Adrenal gland (tissue), 12 donors: ENCODE measurements around the gene TADA2A. TPM values are rescaled to one million over a fixed set of nuclear protein-coding genes. Genes with fewer than 3 reads are reported as not detected.
A peak's percentile ranks its signal among the peaks of the same experiment; 100 is the strongest.

Experiments
- DNase-seq, 7 donors: peaks; one replicate each; pipeline ENCODE4 v3.0.0-alpha.2; 2019 to 2020
- H3K27ac ChIP-seq, 5 donors: fragments of 200-600 bp; sonication (generic) in 4 of 5; 1 replicate in 3 of 5; 2 replicates in 2 of 5; pipeline versions ENCODE4 v1.5.1 to v1.8.0; 2016 to 2020; ENCODE audit warnings: mild to moderate bottlenecking in 1 of 5
- H3K27me3 ChIP-seq: fragments of 200-600 bp; 2 replicates; pipeline ENCODE4 v1.8.0; 2021
- H3K36me3 ChIP-seq, 2 donors: fragments of 200-600 bp; replicated peaks in 1 of 2; 1 replicate in 1 of 2; 2 replicates in 1 of 2; pipeline versions ENCODE4 v1.5.1 to v1.8.0; 2018 to 2022
- H3K4me1 ChIP-seq, 2 donors: fragments of 200-600 bp; replicated peaks in 1 of 2; 1 replicate in 1 of 2; 2 replicates in 1 of 2; pipeline versions ENCODE4 v1.5.1 to v1.8.0; 2018 to 2021
- H3K4me3 ChIP-seq, 4 donors: fragments of 200-600 bp; sonication (generic) in 3 of 4; one replicate each; pipeline ENCODE4 v1.5.1; 2016 to 2018
- H3K9me3 ChIP-seq, 3 donors: fragments of 200-600 bp; sonication (generic) in 1 of 3; replicated peaks in 1 of 3; 1 replicate in 2 of 3; 2 replicates in 1 of 3; pipeline versions ENCODE4 v1.5.1 to v1.8.0; 2016 to 2021
- CTCF ChIP-seq, 6 experiments: fragments of 450-650 bp in 4 of 6; fragments of 200-600 bp in 2 of 6; sonication (generic) in 1 of 6; IDR thresholded peaks; 1 replicate in 5 of 6; 2 replicates in 1 of 6; pipeline versions ENCODE4 v1.5.1 to v1.8.0; 2016 to 2021; ENCODE audit warnings: antibody characterized with exemption in 6 of 6, mild to moderate bottlenecking in 2 of 6, moderate library complexity in 1 of 6
- POLR2A ChIP-seq, 2 donors: fragments of 450-650 bp; IDR thresholded peaks; one replicate each; pipeline ENCODE4 v1.6.1; 2017; ENCODE audit warnings: antibody characterized with exemption in 2 of 2, mild to moderate bottlenecking in 2 of 2, moderate library complexity in 1 of 2
- WGBS, 4 donors: extraction: QIAGEN DNeasy Blood & Tissue Kit in 2 of 4; methylation state at CpG; one replicate each; pipeline versions ENCODE4 v1.1.5 to v1.1.7; 2013 to 2017; 5-methylcytosine and 5-hydroxymethylcytosine counted together
- intact Hi-C, 2 donors: fragments of 100-400 bp; cut with DNase I; formaldehyde crosslinking; loops; one replicate each; pipeline versions ENCODE4 v1.14.1 to v1.15.0; 2022 to 2023
- polyA plus RNA-seq, 3 donors: library from polyadenylated mRNA; stranded (reverse); fragments of 200-250 nt in 2 of 3; fragments of 350-450 nt in 1 of 3; fragmentation: Illumina TruSeq in 1 of 3; extraction: RNeasy Lipid Tissue Mini Kit (QIAGEN cat#74804) in 1 of 3; gene quantifications; one replicate each; pipeline ENCODE4 v1.2.3, GENCODE V29; 2013 to 2014
- total RNA-seq, 9 donors: library from RNA; depleted of rRNA in 4 of 9; stranded (reverse); fragments of >200 nt in 4 of 9; fragments of 120-200 nt in 1 of 9; fragmentation: NEBNext Ultra II Directional in 1 of 9; extraction: Animal tissue kit (Norgen Biotek cat#: 25700) in 1 of 9; gene quantifications; one replicate each; pipeline versions ENCODE4 v1.1.0 to v1.2.4, GENCODE V29; 2013 to 2023
- donor health status: healthy with polysubstance abuse.
- donor health status: Bipolar disorder and iron deficiency.
- donor health status: DM: yes; HTN: yes; CAD: no.
- donor health status: DM: no; HTN: no; CAD: no.
- donor health status: DM: no; HTN: no; CAD: no.
- donor health status: DM: yes; HTN: yes; CAD: no.

The TADA2A gene
- total and polyA plus RNA-seq, 12 donors = 7.6 to 21.5 (median 15.7) TPM

GRCh38 chr17:37490022-37490587, 83.4 kb downstream of the TADA2A start:
- Histone ChIP-seq H3K4me3 (peak overlapping the region in 3 of 4 donors; percentile 45 to 92 (median 54)), H3K9me3 (no peaks in the 10 kb centered on the region), H3K27me3 (no peaks in the 10 kb centered on the region), H3K36me3 (no peaks in the 10 kb centered on the region), H3K4me1 (peaks cover 31 to 51% of the 10 kb centered on the region in 2 donors), H3K27ac (peak overlapping the region in 4 of 5 donors; percentile 85 to 93 (median 88))
- 0 to 4% (median 0%) methylated on average over 5 to 56 of the region's 56 CpGs for WGBS, 4 donors
- TF ChIP-seq POLR2A (IDR thresholded peaks at IDR 0.05) (no peak), CTCF (IDR thresholded peaks at IDR 0.05) (peak in 2 of 6 experiments; percentile 37 to 42)
- peak; percentile 65 to 82 (median 73) for DNase-seq
- intact Hi-C loops = no loop called here

GRCh38 chr17:37490638-37491614, 84.2 kb downstream of the TADA2A start:
- DNase-seq = peak; percentile 73 to 89 (median 87)

GRCh38 chr17:37492167-37492566, 85.5 kb downstream of the TADA2A start:
- Histone ChIP-seq H3K36me3 (no peaks in the 10 kb centered on the region), H3K27me3 (no peaks in the 10 kb centered on the region), H3K9me3 (no peaks in the 10 kb centered on the region), H3K4me3 (peak overlapping the region in 1 of 4 donors; percentile 92), H3K27ac (peak overlapping the region in 4 of 5 donors; percentile 85 to 93 (median 88)), H3K4me1 (peaks cover 31 to 51% of the 10 kb centered on the region in 2 donors)
- WGBS, 4 donors = 37 to 44% (median 40%) methylated on average over 4 of the region's 4 CpGs
- no peak for DNase-seq
- no peak for TF ChIP-seq POLR2A (IDR thresholded peaks at IDR 0.05)
- TF ChIP-seq CTCF (IDR thresholded peaks at IDR 0.05) = no peak
- intact Hi-C loops = no loop called here

More at GRCh38 chr17:37490638-37491614, 84.2 kb downstream of the TADA2A start:
- intact Hi-C loops = no loop called here
- peaks cover 31 to 51% of the 10 kb centered on the region in 2 donors for H3K4me1 ChIP-seq
- H3K27me3 ChIP-seq = no peaks in the 10 kb centered on the region
- WGBS, 4 donors = 11 to 16% (median 12%) methylated on average over 17 to 24 of the region's 24 CpGs
- H3K4me3 ChIP-seq = peak overlapping the region in 3 of 4 donors; percentile 45 to 92 (median 54)
- H3K27ac ChIP-seq = peak overlapping the region in 4 of 5 donors; percentile 85 to 93 (median 88)
- TF ChIP-seq CTCF (IDR thresholded peaks at IDR 0.05) (no peak), POLR2A (IDR thresholded peaks at IDR 0.05) (peak in 1 of 2 donors; percentile 60)
- no peaks in the 10 kb centered on the region for H3K9me3 ChIP-seq
- H3K36me3 ChIP-seq = no peaks in the 10 kb centered on the region
